Daoy (cell line): ENCODE data around the gene SH3TC1. TPM values are rescaled to one million over a fixed set of nuclear protein-coding genes. Genes with fewer than 3 reads are reported as not detected.

Experiments
- DNase-seq: peaks from one replicate; pipeline ENCODE4 v3.0.0-alpha.2; 2015; ENCODE audit warnings: low read depth
- total RNA-seq: library from RNA; depleted of rRNA; stranded (reverse); fragments of >200 nt; shearing (Covaris generic); gene quantifications from 2 replicates; pipeline ENCODE4 v1.2.3, GENCODE V29; 2014; rRNA removed

The SH3TC1 gene
- total RNA-seq, 1 experiment from 2014 or later: 10.1 TPM

DNA sequence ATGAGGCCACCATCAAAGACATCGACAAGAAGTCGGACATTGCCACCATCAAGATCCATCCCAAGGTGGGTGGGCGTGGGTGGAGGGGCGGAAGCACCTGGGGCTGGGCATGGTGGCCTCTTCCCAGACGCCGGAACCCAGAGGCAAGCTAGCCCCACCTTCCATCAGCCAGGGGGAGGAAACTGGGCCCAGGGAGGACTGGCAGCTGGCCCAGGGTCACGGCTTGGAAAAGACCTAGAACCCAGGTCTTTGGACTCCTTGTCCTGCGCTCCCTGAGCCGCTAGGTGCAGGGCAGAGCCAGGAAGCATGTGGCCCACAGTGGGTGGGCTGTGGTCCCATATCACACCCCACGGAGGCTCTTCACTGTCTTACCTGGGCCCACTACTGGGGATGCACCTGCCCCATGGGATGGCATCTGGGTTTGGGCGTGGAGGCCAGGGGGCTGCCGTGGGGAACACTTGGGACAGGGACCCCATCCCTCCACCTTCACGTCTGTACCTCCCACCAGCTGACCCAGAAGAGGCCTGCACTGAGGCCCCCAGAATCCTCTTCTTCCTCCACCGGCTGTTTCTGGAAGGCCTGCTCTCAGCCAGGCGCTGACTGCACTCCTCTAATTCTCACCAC, 87.7 kb downstream of the SH3TC1 start:
- no peak for DNase-seq

DNA sequence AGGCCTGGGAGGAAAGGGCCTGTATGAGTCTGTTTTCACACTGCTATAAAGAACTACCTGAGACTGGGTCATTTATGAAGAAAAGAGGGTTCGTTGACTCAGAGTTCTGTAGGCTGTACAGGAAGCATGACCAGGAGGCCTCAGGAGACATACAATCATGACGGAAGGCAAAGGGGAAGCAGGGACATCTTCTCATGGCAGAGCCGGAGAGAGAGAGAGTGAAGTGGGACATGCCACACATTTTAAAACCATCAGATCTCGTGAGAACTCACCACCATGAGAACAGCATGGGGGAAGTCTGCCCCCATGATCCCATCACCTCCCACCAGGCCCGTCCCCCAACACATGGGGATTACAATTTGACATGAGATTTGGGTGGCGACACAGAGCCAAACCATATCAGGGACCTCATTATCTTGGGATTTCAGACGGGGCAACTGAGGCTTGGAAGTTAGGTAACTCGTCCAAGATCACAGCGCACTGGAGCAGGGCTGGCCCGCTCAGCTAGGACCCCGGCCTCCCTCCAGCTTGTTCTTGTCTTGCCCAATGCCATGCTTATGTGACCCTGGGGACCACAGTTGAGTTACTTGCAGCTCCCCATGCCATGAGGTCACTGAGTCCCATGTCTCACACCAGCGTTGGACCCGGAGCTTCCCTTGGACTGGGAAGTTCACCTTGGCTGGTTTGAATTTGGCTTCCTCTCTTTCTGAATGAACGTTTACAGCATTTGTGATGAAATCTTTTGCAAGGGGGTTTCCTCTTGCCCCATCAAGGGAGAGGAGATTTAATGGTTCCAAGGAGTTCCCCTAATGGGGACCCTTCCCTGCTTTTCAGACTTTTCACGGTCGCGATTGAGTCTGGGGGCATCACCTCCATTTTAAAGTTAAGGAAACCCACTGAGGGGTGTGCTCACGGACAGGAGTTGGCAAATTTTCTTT, 88.5 kb downstream of the SH3TC1 start:
- DNase-seq: no peak

DNA sequence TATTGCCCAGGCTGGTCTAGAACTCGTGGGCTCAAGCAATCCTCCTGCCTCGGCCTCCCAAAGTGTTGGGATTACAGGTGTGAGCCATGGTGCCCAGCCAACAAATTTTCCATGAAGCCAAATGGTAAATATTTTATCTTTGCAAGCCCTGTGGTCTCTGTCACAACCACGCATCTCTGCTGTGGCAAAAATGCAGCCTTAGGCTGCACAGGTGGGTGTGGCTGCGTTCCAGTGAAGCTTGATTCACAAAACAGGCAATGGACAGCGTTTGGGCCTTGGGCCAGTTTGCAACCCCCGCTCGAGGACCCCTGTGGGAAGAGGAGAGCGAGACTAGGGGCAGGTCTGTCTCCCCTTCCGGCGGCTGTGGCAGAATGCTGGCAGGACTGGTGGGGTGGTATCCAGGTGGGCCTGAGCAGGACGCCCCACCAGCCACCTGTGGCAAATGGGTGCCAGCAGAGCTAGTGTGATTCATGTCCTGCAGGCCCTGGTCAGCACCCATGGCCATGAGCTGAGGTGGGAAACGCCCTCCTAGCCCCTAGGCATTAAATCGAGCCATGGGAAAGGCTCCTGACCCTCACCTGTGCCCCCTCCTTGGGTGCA, 90.2 kb downstream of the SH3TC1 start:
- DNase-seq: no peak

GRCh38 chr4:8289956-8290700, 91.0 kb downstream of the SH3TC1 start:
- DNase-seq: no peak

DNA sequence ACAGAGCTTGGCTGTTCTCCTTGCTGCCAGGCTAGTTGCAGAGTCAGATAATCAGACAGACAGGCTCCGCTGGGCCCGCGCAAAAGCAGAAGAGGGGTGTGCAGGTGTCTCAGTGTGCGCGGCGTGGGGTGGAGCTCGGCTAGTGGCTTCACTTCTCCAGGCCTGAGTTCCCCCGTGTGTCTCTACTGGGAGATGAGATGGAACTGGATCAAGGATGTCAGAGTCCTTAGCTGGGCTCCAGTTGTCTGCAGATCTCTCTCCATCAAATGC, 91.5 kb downstream of the SH3TC1 start:
- no peak for DNase-seq

Other genes starting within 250 kb of the SH3TC1 start
- 0.21 and 0.23 TPM in 2 replicates for gene ABLIM2, start 40.5 kb upstream of the SH3TC1 start, total RNA-seq
- gene HTRA3, start 70.5 kb downstream of the SH3TC1 start, total RNA-seq: 0.11 and 0.27 TPM in 2 replicates
- gene ACOX3, start 241.4 kb downstream of the SH3TC1 start, total RNA-seq: 12.2 and 13.4 TPM in 2 replicates
- gene TRMT44, start 241.5 kb downstream of the SH3TC1 start, total RNA-seq: 14.0 and 19.5 TPM in 2 replicates